Hepatocyte (in vitro differentiated cells): ENCODE data around the gene SLC25A19.

Experiments used
- EZH2 ChIP-seq: fragments of 200-600 bp; sonication (generic); IDR thresholded peaks from 2 replicates; pipeline ENCODE4 v1.6.1; 2016; ENCODE audit warnings: antibody characterized with exemption, mild to moderate bottlenecking, borderline replicate concordance
- EZH2phosphoT487 ChIP-seq: fragments of 200-600 bp; sonication (generic); IDR thresholded peaks from one replicate; pipeline ENCODE4 v1.6.1; 2018; ENCODE audit warnings: antibody characterized with exemption, mild to moderate bottlenecking, low read depth, moderate library complexity; ENCODE audit not compliant: unreplicated experiment, severe bottlenecking
- TF ChIP-seq, protein P1 (sequence below): fragments of 200-600 bp; sonication (generic); IDR thresholded peaks from 2 replicates; pipeline ENCODE4 v1.5.1; 2016; ENCODE audit warnings: antibody characterized with exemption, mild to moderate bottlenecking; ENCODE audit not compliant: poor library complexity

DNA sequence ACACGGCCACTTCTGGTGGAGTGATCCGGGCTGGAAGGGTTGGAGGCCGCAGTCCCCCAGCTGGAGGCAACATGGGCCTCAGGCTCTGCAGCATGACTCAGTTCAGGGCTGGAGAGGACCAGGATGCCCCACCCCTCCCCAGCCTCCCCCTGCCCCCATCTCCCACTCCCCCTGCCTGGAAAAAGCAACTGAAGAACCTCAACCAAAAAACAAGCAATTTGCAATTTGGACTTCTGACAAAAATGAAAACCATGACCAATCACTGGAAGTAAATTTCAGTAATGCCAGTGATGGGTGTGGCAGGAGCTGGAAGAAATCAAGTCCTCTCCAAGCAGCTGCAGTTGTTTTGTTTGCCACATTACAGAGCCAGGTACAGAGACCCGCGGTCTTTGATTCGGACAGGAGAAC lies 11.6 kb downstream of the SLC25A19 start:
- TF ChIP-seq, protein P1, sequence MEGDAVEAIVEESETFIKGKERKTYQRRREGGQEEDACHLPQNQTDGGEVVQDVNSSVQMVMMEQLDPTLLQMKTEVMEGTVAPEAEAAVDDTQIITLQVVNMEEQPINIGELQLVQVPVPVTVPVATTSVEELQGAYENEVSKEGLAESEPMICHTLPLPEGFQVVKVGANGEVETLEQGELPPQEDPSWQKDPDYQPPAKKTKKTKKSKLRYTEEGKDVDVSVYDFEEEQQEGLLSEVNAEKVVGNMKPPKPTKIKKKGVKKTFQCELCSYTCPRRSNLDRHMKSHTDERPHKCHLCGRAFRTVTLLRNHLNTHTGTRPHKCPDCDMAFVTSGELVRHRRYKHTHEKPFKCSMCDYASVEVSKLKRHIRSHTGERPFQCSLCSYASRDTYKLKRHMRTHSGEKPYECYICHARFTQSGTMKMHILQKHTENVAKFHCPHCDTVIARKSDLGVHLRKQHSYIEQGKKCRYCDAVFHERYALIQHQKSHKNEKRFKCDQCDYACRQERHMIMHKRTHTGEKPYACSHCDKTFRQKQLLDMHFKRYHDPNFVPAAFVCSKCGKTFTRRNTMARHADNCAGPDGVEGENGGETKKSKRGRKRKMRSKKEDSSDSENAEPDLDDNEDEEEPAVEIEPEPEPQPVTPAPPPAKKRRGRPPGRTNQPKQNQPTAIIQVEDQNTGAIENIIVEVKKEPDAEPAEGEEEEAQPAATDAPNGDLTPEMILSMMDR = no peak
- no peak for TF ChIP-seq EZH2
- no peak for TF ChIP-seq EZH2phosphoT487
